ENCODE results near the gene ANXA2R.

ANXA2R gene

DNA sequence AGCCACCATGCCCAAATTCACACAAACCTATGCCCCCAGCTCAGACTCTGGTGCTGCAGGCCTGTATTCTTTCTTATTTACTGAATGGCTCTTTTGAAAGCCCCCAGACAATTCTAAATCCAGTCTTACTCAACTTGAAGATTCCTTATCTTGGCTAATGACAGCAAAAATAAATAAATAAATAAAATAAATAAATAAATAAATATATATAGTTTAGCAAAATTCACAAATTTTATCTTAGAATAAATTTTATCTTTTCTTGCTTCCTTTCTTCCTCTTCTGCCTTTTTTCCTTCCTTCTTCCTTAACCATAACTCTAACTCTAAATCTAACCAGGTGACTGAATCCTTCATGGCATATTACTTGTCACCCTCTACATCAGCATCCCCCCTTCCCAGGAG is 25.6 kb downstream of the ANXA2R start:
- no peak overlapping the region for H3K4me3 ChIP-seq (ENCODE audit: low read depth, low read length)
- TF ChIP-seq, protein P1, sequence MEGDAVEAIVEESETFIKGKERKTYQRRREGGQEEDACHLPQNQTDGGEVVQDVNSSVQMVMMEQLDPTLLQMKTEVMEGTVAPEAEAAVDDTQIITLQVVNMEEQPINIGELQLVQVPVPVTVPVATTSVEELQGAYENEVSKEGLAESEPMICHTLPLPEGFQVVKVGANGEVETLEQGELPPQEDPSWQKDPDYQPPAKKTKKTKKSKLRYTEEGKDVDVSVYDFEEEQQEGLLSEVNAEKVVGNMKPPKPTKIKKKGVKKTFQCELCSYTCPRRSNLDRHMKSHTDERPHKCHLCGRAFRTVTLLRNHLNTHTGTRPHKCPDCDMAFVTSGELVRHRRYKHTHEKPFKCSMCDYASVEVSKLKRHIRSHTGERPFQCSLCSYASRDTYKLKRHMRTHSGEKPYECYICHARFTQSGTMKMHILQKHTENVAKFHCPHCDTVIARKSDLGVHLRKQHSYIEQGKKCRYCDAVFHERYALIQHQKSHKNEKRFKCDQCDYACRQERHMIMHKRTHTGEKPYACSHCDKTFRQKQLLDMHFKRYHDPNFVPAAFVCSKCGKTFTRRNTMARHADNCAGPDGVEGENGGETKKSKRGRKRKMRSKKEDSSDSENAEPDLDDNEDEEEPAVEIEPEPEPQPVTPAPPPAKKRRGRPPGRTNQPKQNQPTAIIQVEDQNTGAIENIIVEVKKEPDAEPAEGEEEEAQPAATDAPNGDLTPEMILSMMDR (conservative IDR thresholded peaks at IDR 0.05; ENCODE audit: low read depth, low read length): no peak
- DNase-seq (ENCODE audit: low read depth): no peak

DNA sequence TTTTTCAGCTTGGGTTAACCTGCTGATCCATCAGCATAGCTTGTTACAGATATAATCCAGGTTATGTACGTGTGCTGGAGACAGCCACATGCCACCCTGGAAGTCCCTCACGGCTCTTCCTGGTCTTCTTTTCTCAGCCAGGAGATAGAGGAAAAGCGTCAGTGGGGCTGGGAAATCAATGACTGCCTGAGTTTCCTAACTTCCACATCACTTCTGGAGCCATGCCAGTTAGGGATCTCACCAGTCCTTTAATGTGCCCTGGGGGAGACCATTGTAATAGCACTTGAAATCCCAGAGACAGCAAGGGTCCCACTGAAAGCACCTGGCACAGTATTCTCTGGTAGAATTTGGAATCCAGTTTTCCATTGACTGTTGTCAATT is 29.2 kb downstream of the ANXA2R start:
- DNase-seq (ENCODE audit: low read depth): no peak
- TF ChIP-seq, protein P1 (conservative IDR thresholded peaks at IDR 0.05; ENCODE audit: low read depth, low read length): no peak
- H3K4me3 ChIP-seq (ENCODE audit: low read depth, low read length): no peak overlapping the region

DNA sequence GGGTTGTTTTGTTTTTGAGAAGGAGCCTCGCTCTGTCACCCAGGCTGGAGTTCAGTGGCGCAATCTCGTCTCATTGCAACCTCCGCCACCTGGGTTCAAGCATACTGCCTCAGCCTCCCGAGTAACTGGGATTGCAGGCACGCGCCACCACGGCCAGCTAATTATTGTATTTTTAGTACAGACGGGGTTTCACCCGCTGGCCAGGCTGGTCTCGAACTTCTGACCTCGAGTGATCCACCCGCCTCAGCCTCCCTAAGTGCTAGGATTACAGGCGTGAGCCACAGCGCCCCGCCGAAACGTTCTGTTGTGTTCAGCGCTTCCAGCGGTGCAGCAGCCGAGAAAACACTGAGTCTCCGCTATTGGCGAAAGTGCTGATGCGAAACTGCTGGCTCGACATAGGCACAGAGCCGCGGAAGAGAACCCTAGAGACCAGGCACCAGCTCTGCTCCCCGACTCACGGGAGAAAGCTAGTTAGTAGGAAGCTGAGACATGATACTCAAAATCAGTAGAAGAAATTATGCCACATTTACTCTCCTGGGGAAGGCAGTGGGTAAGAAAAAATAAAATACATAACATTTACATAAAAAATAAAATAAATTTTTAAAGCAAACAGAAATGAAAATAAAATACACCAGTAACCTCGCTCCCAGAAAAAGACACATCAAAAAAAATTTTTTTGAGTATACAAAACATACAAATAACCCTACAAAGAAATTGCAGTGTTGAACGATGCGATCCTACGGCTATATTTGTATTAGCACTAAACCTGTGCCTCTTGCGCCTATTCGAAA is 31.6 kb downstream of the ANXA2R start:
- peak; percentile 96 for DNase-seq (ENCODE audit: low read depth)
- peak overlapping the region; percentile 52 for H3K4me3 ChIP-seq (ENCODE audit: low read depth, low read length)
- TF ChIP-seq, protein P1 (conservative IDR thresholded peaks at IDR 0.05; ENCODE audit: low read depth, low read length): peak; percentile 34

DNA sequence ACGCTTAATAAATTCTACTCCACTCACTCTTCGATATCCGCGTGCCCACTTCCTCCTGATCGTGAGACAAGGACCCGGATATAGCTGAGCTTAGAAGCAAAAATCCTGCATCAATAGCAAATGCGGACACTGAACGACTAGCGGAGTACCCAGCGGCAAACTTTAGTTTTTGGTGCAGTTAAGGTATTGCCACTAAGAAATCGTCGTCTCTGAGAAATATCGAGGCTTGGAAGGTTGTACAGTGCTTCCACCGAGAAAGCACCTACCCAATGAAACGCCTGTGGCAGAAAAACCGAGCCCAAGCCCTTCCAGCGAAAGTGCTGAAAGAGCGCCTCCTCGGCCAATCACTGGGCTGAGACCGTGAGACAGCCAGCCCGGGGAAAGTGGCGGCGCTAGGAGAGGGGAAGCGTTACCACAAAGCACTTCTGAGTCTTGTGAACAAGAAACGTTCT is 32.2 kb downstream of the ANXA2R start:
- peak overlapping the region; percentile 52 for H3K4me3 ChIP-seq (ENCODE audit: low read depth, low read length)
- peak; percentile 90 for DNase-seq (ENCODE audit: low read depth)
- TF ChIP-seq, protein P1 (conservative IDR thresholded peaks at IDR 0.05; ENCODE audit: low read depth, low read length): peak; percentile 19

DNA sequence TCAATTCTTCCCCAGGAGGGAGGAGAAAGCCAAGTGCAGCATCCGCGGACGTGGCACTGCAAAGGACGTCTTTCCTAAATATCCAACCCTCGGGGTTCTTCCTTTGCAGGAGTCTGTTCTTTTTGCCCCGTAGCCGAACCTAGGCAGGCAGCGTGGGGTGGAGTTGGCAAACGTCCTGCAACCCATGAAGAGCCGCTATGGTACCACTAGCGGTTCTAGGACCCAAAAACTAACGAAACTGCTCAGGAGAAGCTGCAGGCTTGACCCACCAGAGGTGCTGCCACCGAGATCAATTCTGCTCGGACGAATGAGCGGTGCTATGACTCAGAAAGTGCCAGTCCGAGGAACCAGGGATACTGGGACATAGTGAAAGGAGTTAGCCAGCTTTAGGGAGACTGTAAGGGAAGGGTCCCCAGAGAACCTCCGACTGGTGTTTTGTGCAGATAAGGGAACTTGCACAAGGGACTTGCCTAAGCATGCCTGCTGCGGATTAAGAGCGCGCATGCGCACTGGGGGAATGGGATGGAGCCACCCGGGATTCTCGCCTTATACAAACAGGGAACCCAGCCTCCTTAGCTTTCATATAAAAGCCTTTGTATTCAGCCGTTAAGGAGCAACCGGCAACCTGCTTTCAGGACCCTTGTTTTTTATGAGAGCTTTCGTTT is 32.7 kb downstream of the ANXA2R start:
- TF ChIP-seq, protein P1 (conservative IDR thresholded peaks at IDR 0.05; ENCODE audit: low read depth, low read length): no peak
- DNase-seq (ENCODE audit: low read depth): peak; percentile 96
- H3K4me3 ChIP-seq (ENCODE audit: low read depth, low read length): peak overlapping the region; percentile 52

DNA sequence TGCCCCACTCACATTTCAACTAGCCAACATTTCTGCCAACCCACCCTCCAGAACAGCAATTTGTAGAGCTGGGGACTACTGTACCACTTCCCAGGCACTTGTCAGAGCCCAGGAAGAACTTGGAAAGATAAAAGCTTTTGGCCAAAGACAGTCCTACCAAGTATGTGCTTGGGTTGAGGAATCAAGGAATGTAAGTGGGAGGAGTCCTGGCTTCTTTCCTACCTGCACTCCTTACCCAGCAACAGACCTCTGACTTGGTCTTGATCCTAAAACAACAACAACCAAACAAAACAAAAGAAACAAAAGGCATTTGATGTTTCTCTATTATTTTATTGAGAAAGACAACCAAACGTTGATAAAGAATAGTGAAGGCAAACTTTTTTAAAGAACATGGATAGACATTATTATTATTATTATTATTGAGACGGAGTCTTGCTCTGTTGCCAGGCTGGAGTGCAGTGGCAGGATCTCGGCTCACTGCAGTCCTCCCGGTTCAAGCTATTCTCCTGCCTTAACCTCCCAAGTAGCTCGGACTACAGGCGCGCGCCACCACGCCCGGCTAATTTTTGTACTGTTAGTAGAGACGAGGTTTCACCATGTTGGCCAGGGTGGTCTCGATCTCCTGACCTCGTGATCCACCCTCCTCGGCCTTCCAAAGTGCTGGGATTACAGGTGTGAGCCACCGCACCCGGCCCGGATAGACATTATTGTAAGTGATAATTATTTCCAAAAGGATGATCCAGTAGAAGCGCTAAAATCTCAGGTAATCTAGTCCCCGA is 33.5 kb downstream of the ANXA2R start:
- TF ChIP-seq, protein P1 (conservative IDR thresholded peaks at IDR 0.05; ENCODE audit: low read depth, low read length): no peak
- peak; percentile 66 for DNase-seq (ENCODE audit: low read depth)
- peak overlapping the region; percentile 52 for H3K4me3 ChIP-seq (ENCODE audit: low read depth, low read length)

All from choroid plexus epithelial cell (primary cell).